ENCODE data around the gene TARDBP. TPM values are rescaled to one million over a fixed set of nuclear protein-coding genes. Genes with fewer than 3 reads are reported as not detected.

Gene TARDBP
- total and polyA plus RNA-seq, 4 donors, result 88.7 to 205 (median 122) TPM

GRCh38 chr1:11054666-11055065, 42.2 kb downstream of the TARDBP start:
- Histone ChIP-seq H3K4me1 (ENCODE audit: control insufficient read depth in 5 of 5, insufficient read depth in 5 of 5, low read length in 5 of 5) (peaks cover 0 to 15% (median 6%) of the 10 kb centered on the region in 5 donors), H3K27ac (ENCODE audit: low read depth in 1 of 2, low read length in 1 of 2) (no peak overlapping the region), H3K27me3 (ENCODE audit: control insufficient read depth in 3 of 3, insufficient read depth in 3 of 3, low read length in 2 of 3) (peaks cover 0 to 6% (median 0%) of the 10 kb centered on the region in 3 donors), H3K4me3 (no peak overlapping the region), H3K36me3 (ENCODE audit: control insufficient read depth in 4 of 4, insufficient read depth in 4 of 4, low read length in 4 of 4) (peaks cover 0 to 29% (median 4%) of the 10 kb centered on the region in 4 donors), H3K9ac (ENCODE audit: insufficient read depth in 1 of 2, low read length in 2 of 2) (no peak overlapping the region), H3K9me3 (ENCODE audit: control insufficient read depth in 4 of 4, insufficient read depth in 3 of 4, low read length in 3 of 4) (no peaks in the 10 kb centered on the region)
- no peak for TF ChIP-seq CTCF (IDR thresholded peaks at IDR 0.05; ENCODE audit: control extremely low read depth, extremely low read depth)
- ATAC-seq (ENCODE audit: insufficient read depth, low FRiP score), result no peak
- WGBS, 2 donors, result 93 to 96% methylated on average over 21 to 22 of the region's 22 CpGs
- DNase-seq, result no peak

- ATAC-seq (ENCODE audit: insufficient read depth, low FRiP score) (no peak), DNase-seq (no peak)
- H3K27ac ChIP-seq (ENCODE audit: low read depth in 1 of 2, low read length in 1 of 2), result no peak overlapping the region
- H3K9me3 ChIP-seq (ENCODE audit: control insufficient read depth in 4 of 4, insufficient read depth in 3 of 4, low read length in 3 of 4), result no peaks in the 10 kb centered on the region
- H3K36me3 ChIP-seq (ENCODE audit: control insufficient read depth in 4 of 4, insufficient read depth in 4 of 4, low read length in 4 of 4), result peaks cover 0 to 29% (median 4%) of the 10 kb centered on the region in 4 donors
- peaks cover 0 to 6% (median 0%) of the 10 kb centered on the region in 3 donors for H3K27me3 ChIP-seq (ENCODE audit: control insufficient read depth in 3 of 3, insufficient read depth in 3 of 3, low read length in 2 of 3)
- peaks cover 0 to 17% (median 6%) of the 10 kb centered on the region in 5 donors for H3K4me1 ChIP-seq (ENCODE audit: control insufficient read depth in 5 of 5, insufficient read depth in 5 of 5, low read length in 5 of 5)
- H3K4me3 ChIP-seq, result no peak overlapping the region
- WGBS, 2 donors, result 93 to 94% methylated on average over 12 of the region's 12 CpGs
- H3K9ac ChIP-seq (ENCODE audit: insufficient read depth in 1 of 2, low read length in 2 of 2), result no peak overlapping the region
- no peak for TF ChIP-seq CTCF (IDR thresholded peaks at IDR 0.05; ENCODE audit: control extremely low read depth, extremely low read depth)
These were observed 43.2 kb downstream of the TARDBP start for GRCh38 chr1:11055676-11056075.

GRCh38 chr1:11056504-11056903, 44.0 kb downstream of the TARDBP start:
- no peak overlapping the region for H3K9ac ChIP-seq (ENCODE audit: insufficient read depth in 1 of 2, low read length in 2 of 2)

More at GRCh38 chr1:11056504-11056903, 44.0 kb downstream of the TARDBP start:
- Histone ChIP-seq H3K4me3 (no peak overlapping the region), H3K27ac (ENCODE audit: low read depth in 1 of 2, low read length in 1 of 2) (no peak overlapping the region), H3K9me3 (ENCODE audit: control insufficient read depth in 4 of 4, insufficient read depth in 3 of 4, low read length in 3 of 4) (no peaks in the 10 kb centered on the region), H3K4me1 (ENCODE audit: control insufficient read depth in 5 of 5, insufficient read depth in 5 of 5, low read length in 5 of 5) (peaks cover 0 to 22% (median 6%) of the 10 kb centered on the region in 5 donors), H3K27me3 (ENCODE audit: control insufficient read depth in 3 of 3, insufficient read depth in 3 of 3, low read length in 2 of 3) (peaks cover 0 to 6% (median 0%) of the 10 kb centered on the region in 3 donors), H3K36me3 (ENCODE audit: control insufficient read depth in 4 of 4, insufficient read depth in 4 of 4, low read length in 4 of 4) (peaks cover 0 to 29% (median 4%) of the 10 kb centered on the region in 4 donors)
- WGBS, 2 donors, result 93% methylated on average over 7 of the region's 7 CpGs
- no peak for TF ChIP-seq CTCF (IDR thresholded peaks at IDR 0.05; ENCODE audit: control extremely low read depth, extremely low read depth)
- no peak for DNase-seq
- no peak for ATAC-seq (ENCODE audit: insufficient read depth, low FRiP score)

All from lung (tissue), 12 donors.